Measurements from ENCODE around the gene ST8SIA1.

ST8SIA1 gene

DNA sequence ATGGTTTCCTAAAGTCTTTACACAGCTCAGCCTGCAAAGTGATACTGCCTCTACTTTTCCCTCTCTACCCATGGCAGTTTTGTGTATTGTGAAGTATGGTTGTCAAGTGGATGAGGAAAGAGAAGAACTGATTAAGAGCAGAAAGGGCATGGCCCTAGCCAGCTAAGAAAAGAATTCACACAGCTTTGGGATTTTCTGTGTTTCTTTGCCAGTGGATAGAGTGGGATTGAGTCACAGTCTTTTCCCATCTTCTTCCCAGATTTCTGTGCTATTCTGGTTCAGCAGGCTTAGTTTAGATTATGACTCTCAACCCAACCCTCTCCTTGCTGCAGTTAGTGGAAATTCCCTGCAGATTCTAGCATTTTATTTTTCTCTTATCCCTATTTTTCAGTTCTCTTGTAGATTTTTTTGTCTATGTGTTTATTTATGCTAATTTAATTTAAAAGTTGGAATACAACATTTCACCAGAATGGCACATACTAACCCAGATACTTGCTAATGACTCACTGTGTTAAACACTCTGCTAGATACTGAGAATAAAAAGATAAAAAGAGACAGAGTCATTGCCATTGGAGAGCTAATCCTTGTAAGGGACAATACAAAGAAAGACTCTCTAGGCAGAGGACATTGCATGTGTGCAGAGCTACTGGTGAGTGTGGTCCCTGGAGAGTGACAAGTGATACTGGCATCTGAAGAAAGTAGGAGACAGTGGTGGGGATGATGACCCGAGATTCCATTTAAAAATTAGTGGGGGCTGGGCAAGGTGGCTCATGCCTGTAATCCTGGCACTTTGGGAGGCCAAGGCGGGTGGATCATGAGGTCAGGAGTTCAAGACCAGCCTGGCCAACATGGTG lies 106.3 kb downstream of the ST8SIA1 start:
- DNase-seq: no peak

DNA sequence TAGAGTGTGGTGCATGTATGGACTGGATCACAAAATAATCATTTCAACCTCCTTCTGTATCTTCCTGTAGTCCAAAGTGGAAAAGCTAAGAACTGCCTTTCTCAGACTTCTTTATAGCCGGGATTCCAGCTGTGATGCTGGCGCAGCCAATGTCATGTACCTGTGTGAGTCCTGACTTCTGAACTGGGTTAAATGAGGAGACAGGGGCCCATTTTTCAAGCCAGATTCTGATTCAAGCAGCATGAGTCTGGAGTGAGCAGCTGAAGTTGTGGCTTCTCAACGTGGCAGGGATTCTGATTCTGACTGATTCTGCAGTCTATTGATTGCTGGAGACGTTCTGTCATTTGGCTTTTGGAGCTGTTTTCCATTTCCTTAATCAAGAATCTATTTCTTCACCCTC lies 111.2 kb downstream of the ST8SIA1 start:
- Histone ChIP-seq H3K9me3 (no peaks in the 10 kb centered on the region), H3K27me3 (peaks cover 3% of the 10 kb centered on the region), H3K4me3 (ENCODE audit: low read depth, low read length) (no peak overlapping the region), H3K36me3 (no peaks in the 10 kb centered on the region), H3K4me1 (no peaks in the 10 kb centered on the region)
- no peak for DNase-seq
- TF ChIP-seq, protein P1, sequence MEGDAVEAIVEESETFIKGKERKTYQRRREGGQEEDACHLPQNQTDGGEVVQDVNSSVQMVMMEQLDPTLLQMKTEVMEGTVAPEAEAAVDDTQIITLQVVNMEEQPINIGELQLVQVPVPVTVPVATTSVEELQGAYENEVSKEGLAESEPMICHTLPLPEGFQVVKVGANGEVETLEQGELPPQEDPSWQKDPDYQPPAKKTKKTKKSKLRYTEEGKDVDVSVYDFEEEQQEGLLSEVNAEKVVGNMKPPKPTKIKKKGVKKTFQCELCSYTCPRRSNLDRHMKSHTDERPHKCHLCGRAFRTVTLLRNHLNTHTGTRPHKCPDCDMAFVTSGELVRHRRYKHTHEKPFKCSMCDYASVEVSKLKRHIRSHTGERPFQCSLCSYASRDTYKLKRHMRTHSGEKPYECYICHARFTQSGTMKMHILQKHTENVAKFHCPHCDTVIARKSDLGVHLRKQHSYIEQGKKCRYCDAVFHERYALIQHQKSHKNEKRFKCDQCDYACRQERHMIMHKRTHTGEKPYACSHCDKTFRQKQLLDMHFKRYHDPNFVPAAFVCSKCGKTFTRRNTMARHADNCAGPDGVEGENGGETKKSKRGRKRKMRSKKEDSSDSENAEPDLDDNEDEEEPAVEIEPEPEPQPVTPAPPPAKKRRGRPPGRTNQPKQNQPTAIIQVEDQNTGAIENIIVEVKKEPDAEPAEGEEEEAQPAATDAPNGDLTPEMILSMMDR (IDR thresholded peaks at IDR 0.05; ENCODE audit: low read depth, low read length): no peak

More for the DNA sequence above, 106.3 kb downstream of the ST8SIA1 start:
- peaks cover under 1% of the 10 kb centered on the region for H3K27me3 ChIP-seq
- TF ChIP-seq, protein P1 (IDR thresholded peaks at IDR 0.05; ENCODE audit: low read depth, low read length): no peak
- no peaks in the 10 kb centered on the region for H3K9me3 ChIP-seq
- H3K4me1 ChIP-seq: no peaks in the 10 kb centered on the region
- H3K4me3 ChIP-seq (ENCODE audit: low read depth, low read length): no peak overlapping the region
- no peaks in the 10 kb centered on the region for H3K36me3 ChIP-seq

DNA sequence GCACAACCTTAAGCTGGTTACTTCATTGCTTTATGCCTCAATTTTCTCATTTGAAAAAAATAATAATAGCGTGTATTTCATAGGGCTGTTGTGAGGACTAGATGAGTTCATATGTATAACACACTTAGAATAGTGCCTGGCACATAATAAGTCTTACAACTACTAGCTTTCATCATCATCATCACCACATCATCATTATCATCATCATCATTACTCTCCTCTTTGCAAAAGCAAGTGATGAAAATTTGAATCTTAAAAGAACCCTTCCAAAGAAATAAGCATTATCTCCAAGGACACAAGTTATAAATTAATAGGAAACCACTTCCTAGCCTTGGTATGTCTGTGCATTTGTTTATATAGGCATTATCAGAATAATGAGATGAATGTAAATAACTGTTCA lies 117.0 kb downstream of the ST8SIA1 start:
- Histone ChIP-seq H3K4me3 (ENCODE audit: low read depth, low read length) (no peak overlapping the region), H3K9me3 (no peaks in the 10 kb centered on the region; the same call in 1 of the 2 replicates), H3K4me1 (no peaks in the 10 kb centered on the region), H3K36me3 (no peaks in the 10 kb centered on the region), H3K27me3 (no peaks in the 10 kb centered on the region; the same call in 1 of the 2 replicates)
- TF ChIP-seq, protein P1 (IDR thresholded peaks at IDR 0.05; ENCODE audit: low read depth, low read length): no peak
- DNase-seq: no peak

DNA sequence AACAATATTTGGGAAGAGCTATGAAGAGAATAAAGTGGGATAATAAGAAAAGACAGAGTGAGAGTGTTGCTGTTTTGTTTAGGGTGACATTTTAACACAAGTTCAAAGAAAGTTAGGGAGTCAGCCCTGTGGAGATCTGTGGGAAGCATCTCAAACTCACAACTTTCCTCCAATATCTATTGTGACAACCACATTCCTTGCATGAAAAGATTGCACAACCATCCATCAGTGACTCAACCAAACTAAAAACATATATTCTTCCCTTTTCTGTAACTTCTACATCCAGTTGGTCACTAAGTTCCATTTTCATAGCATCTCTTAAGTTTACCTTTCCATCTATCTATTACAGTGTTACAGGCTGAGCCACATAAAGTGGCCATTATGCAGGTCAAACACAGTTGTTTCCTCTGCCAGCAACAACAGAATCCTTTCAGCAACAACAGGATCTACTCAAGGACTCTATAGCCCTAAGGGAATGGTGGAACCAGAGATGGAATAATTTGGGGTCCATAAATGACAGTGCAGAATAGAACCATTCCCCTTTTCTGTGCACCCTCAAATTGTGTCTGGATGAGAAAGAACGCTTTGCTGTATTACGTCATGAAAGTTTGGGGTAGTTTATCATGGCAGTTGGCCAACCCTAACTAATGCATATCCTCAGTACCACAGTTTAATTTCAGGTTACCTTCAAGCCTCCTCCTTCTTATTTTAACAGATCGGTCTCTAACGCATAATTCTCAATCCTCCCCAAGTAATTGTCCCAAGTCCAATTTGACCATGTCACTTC lies 118.8 kb downstream of the ST8SIA1 start:
- no peak for DNase-seq
- TF ChIP-seq, protein P1 (IDR thresholded peaks at IDR 0.05; ENCODE audit: low read depth, low read length): no peak
- H3K36me3 ChIP-seq: no peaks in the 10 kb centered on the region

DNA sequence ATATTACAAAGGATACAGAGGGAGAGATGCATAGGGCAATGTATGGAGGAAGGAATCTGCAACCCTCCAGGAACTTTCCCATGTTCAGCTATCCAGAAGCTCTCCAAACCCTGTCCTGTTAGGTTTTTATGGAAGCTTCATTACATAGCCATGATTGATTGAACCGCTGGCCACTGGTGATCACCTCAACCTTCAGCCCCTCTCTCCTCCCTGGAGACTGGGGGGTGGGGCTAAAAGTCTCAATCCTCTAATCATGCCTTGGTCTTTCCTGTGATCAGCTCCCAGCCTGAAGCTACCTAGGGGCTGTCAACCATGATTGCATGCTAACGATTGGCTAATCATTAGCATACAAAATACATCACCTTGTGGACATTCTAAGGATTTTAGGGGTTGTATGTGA lies 123.4 kb downstream of the ST8SIA1 start:
- Histone ChIP-seq H3K27me3 (no peaks in the 10 kb centered on the region; the same call in 1 of the 2 replicates), H3K4me3 (ENCODE audit: low read depth, low read length) (no peak overlapping the region), H3K36me3 (no peaks in the 10 kb centered on the region), H3K9me3 (no peaks in the 10 kb centered on the region; the same call in 1 of the 2 replicates), H3K4me1 (no peaks in the 10 kb centered on the region)
- TF ChIP-seq, protein P1 (IDR thresholded peaks at IDR 0.05; ENCODE audit: low read depth, low read length): no peak
- DNase-seq: no peak

More for the DNA sequence above, 118.8 kb downstream of the ST8SIA1 start:
- H3K27me3 ChIP-seq: no peaks in the 10 kb centered on the region; the same call in 1 of the 2 replicates
- no peaks in the 10 kb centered on the region; the same call in 1 of the 2 replicates for H3K9me3 ChIP-seq
- H3K4me1 ChIP-seq: no peaks in the 10 kb centered on the region
- no peak overlapping the region for H3K4me3 ChIP-seq (ENCODE audit: low read depth, low read length)

Data from BE2C (cell line).